ENCODE data around the gene CDC42BPG.

- TF ChIP-seq EZH2 (optimal IDR thresholded peaks at IDR 0.05; ENCODE audit: low read depth, low read length) = no peak
- no peak for TF ChIP-seq CTCF (IDR thresholded peaks at IDR 0.05; ENCODE audit: low read length)
These were observed 12.2 kb upstream of the CDC42BPG start for GRCh38 chr11:64856382-64857227.
